COR-L47 (cell line): ENCODE data around the gene ZNF23.

Experiments
- DNase-seq: peaks from one replicate; lab custom pipeline; 2025; lab: John Stamatoyannopoulos, UW

The ZNF23 gene

GRCh38 chr16:71426069-71426879 lies 35.8 kb downstream of the ZNF23 start:
- DNase-seq: peak; percentile 34

GRCh38 chr16:71425746-71426068 lies 36.3 kb downstream of the ZNF23 start:
- no peak for DNase-seq

- DNase-seq: no peak
Observed at GRCh38 chr16:71424626-71425025, 37.4 kb downstream of the ZNF23 start.

GRCh38 chr16:71423865-71424264 lies 38.2 kb downstream of the ZNF23 start:
- no peak for DNase-seq

- DNase-seq: no peak
Observed at GRCh38 chr16:71423016-71423415, 39.0 kb downstream of the ZNF23 start.

GRCh38 chr16:71421911-71422310 lies 40.1 kb downstream of the ZNF23 start:
- DNase-seq: no peak

GRCh38 chr16:71414038-71414437 lies 48.0 kb downstream of the ZNF23 start:
- no peak for DNase-seq

GRCh38 chr16:71413341-71413740 lies 48.7 kb downstream of the ZNF23 start:
- DNase-seq: no peak

GRCh38 chr16:71412270-71413160 lies 49.5 kb downstream of the ZNF23 start:
- DNase-seq: peak; percentile 72

GRCh38 chr16:71410146-71410545 lies 51.9 kb downstream of the ZNF23 start:
- DNase-seq: no peak

- no peak for DNase-seq
Observed at GRCh38 chr16:71409011-71409775, 52.9 kb downstream of the ZNF23 start.

- no peak for DNase-seq
Observed at GRCh38 chr16:71408536-71408935, 53.5 kb downstream of the ZNF23 start.

- no peak for DNase-seq
Observed at GRCh38 chr16:71407731-71408130, 54.3 kb downstream of the ZNF23 start.

- no peak for DNase-seq
Observed at GRCh38 chr16:71406724-71407123, 55.3 kb downstream of the ZNF23 start.

- DNase-seq: no peak
Observed at GRCh38 chr16:71406316-71406715, 55.7 kb downstream of the ZNF23 start.

GRCh38 chr16:71404364-71404763 lies 57.7 kb downstream of the ZNF23 start:
- DNase-seq: no peak

GRCh38 chr16:71402674-71403073 lies 59.4 kb downstream of the ZNF23 start:
- DNase-seq: no peak

- DNase-seq: no peak
Observed at GRCh38 chr16:71402007-71402406, 60.0 kb downstream of the ZNF23 start.

GRCh38 chr16:71399801-71400563 lies 62.1 kb downstream of the ZNF23 start:
- no peak for DNase-seq
